HG03159 (cell line): ENCODE data around the gene ETFA.

ENCODE experiments used
- ATAC-seq: cut with Tn5 transposase; IDR thresholded peaks from one replicate; pipeline ENCODE4 v1.9.1; 2021; ENCODE audit warnings: mild to moderate bottlenecking, moderate library complexity; ENCODE audit not compliant: unreplicated experiment

Gene ETFA

DNA sequence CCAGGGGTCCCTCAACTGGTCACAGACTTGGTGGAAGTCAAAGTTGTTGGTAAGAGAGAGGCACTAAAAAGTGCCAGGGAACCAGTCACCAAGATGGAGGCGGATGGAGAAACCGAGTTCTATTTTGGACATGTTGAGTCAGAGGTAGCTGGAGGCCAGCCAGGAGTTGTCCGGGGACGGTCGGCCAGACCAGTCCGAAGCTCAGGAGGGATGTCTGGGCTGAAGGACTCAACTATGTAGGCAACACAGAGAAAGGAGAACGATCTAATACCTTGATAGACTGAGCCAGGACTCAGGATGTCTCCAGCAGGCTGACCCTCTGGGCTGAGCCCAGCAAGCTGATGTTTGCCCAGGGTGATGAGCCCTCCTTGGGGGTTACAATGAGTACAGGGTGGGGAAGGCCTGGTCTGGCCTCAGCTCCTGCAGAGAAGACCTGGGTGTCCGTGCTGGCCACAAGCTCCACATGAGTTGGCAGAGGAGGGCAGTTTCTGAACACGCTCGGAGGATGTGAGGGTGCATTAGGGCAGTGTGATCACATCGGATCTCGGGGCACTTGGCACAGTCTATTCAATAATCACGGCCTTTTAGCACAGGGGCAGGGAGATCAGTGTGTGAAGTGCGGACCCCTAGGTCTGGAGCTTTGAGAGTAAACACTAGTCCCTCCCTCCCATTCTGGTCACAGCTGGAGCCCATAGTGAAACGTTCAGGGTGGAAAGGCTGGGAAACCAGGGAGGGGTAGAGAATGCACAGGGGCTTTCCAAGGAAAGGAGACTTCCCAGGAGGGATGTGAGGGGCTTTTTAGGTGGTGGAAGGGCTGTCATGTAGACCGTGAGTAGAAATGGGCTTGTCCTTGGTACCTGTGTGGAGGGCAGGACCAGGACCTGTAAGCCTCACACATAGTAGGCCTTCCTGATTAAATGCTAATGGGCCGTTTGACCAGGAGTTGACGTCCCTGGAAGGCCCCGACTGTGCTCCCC lies 111.9 kb downstream of the ETFA start:
- ATAC-seq, result no peak

DNA sequence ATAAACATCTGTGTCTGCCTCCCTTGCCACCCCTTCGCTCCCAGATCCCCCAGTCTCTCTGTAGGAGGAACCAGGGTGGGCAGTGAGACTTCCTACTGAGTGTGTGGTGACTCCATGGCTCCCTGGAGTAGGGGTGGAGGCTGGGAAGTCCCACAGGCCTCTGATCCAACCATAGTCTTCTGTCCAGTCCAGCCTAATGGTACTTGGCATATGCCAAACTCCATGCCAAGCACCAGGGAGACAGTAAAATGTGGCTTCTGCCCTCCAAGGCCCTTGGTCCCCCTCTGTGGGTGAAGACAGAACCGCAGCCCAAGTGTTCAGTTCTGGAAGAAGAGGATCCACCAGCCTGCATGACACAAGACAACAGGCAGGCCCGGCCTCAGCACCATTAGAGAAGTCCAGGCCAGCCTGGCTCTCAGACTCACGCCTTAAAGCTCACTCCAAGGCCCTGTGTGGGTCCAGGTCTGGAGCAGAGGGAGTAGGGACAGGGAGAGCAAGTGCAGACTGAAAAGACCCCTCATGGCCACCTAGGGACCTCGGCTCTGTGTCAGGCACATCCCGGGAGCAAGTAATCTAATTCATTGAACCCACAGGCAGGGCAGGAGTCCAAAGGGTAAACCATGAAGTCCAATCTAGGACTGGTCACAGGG lies 112.7 kb downstream of the ETFA start:
- no peak for ATAC-seq

DNA sequence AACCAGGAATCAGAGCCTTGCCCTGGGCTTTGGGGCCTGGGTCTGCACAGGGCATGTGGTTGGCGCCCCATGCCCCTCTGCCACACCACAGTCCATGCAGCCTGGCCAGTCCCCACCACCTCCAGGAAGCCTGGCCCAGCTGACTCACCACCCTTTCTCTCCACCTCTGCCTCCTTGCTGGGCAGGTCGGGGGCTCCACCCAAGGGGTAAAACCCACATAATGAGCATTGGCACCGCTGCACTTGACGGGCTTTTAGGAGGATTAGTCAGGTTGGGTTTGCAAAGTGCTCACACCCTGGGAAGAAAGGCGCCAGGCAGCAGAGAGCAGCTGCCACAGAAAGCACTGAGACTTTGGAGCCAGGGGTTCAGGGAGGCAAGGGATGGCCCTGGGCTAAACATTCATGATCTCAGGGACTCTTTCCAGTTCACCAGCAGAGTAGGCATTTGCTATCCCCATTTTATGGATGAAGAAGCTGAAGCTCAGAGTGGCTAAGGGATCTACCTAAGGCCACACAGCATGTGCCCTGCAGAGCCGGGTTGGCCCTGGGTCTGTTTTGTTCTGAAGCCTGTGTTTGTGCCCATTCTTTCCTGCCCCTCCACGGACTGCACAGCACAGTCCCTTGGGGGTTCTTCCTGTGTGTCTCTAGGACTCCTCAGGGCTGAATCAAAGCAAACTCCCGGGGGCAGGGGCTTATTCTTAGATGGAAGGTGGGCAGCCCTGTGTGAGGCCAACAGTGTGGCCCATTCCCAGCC lies 113.4 kb downstream of the ETFA start:
- no peak for ATAC-seq

DNA sequence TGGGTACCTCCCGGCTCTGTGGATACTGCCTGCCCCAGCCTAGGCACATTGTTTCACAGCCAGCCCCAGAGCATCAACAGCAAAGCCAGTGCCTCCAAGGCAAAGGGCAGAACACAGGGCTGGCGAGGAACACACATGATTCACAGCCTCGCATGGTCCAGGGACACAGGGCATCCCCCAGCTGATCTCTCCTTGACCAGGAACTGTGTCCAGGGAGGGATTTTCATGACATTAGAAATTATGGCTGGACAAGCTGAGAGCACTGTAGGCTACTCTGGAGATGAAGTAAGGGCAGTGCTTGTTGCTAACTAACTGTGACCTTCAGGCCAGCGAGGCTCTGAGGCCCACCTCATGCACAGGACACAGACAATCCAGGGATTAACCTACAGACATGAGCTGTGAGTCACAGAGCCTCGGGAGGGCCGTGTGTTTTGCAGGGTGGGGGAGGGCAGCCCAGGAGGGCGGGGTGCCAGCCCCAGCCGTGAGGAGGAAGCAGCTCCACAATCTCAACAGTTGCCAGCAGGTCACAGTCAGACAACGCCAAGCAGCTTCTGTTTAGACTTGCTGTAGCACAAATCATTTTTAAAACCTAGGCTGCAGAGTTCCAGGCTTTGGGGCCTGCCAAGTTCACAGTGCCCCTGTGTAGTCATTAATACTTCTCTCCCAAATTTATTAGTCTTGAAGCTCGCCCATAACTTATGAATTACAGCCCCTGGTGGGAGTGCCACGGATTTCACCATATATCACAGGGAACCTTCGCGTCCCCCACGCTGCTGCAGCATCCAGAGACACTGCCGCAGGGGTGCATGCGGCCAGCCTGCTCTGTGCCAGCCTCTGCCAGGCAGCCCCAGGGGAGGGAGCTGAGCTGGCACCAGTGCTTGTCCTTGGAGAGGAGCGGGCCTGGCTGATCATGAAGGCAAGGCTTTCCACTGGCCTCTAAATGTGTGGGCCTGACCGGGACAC lies 114.7 kb downstream of the ETFA start:
- no peak for ATAC-seq

DNA sequence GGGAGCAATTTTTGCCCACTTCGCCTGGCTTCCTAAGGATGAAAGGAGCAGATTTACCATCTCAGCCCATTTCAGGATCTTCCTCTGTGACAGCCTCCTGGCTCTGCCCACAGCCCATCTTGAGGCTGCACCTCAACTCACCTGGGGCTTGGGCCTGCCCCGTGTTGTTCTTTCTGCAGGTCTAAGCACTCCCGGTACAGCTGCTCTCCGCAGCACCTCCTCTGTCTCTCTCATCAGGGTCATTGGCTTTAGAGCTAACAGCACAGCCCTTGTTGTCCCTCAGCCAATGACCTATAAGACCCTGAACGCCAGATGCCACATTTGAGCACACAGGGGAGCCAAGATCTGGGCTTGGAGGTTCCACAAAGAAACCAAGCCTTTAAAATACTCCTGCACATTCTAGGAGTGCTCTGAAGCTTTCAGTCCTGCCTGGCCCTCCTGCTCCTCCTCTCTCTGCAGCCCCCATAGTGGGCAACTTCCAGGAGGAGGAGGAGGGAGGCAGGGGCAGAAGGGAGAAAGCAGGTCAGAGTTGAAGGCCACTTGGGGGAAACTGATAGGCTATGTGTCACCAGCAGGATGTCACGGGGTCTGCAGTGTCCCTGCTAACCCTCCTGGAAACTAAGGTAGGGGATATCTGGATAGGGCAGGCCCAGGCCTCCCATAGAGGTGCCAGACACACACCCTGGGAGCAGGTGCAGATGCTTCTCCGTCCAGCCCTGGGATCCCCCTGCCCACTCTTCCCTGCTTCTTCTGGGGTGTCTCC lies 115.6 kb downstream of the ETFA start:
- ATAC-seq, result no peak

DNA sequence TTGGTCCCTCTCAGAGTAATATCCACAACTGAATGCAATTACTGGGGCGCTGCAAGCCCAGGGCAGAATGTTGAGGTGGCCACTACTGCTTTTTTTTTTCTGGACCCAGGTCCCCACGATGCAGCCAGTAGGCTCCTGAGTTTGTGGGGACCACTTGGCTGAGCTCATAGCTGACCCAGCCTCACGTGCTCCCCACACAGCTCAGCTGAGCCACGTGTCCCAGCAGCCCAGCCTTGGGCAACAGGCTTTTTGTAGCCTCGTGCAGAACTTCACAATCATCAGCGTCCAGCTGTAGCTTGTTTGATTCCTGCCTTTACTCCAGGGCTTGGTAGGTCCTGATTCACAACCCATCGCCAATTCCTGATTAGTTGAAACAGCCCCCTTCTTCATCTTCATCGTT lies 117.3 kb downstream of the ETFA start:
- no peak for ATAC-seq

DNA sequence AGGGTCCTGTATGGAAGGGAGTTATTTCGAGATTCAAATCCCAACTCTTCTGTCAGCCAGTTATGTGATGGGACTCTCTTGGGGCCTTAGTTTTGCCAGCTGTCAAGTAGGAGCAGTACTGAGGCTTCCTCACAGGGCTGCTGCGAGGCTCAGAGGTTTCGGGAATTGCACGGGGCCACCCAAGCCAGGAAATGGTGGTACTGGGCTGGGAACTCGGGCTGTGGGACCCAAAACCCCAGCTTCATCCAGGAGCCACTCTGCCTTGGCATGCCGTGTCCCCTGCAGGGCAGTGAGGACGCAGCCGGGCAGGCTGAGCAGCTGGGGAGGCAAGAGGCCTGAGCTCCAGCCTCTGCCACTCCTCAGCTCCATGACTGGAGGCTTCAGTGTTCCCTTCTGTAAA lies 118.6 kb downstream of the ETFA start:
- ATAC-seq, result no peak

DNA sequence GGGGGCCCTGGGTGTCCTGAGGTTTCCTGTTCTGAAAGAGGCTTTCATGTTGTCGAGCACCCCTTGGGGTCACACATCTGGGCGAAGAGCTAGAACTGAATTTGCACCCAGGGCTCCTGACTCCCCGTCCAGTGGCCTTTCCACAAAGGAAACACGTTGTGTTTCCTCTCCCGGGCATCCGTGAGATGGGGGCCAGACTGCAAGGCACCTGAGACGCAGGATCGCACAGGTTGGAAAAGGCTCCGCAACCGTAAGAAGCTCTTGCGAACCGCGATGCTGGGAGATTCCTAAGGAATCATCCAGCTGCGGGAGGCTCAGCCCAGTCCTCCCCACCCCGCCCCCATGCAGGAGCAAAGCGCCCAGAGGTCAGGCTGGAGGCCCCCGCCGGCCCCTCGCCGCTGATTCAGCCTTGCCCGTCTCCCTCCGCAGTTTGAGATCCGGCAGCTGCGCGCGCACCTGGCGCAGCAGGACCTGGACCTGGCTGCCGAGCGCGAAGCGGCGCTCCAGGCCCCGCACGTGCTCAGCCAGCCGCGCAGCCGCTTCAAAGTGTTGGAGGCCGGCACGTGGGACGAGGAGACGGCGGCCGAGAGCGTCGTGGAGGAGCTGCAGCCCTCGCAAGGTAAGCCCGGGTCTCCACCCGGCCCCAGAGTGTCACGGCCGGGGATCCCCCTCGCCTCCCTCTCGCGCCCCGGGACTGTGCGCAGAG lies 119.6 kb downstream of the ETFA start:
- no peak for ATAC-seq

DNA sequence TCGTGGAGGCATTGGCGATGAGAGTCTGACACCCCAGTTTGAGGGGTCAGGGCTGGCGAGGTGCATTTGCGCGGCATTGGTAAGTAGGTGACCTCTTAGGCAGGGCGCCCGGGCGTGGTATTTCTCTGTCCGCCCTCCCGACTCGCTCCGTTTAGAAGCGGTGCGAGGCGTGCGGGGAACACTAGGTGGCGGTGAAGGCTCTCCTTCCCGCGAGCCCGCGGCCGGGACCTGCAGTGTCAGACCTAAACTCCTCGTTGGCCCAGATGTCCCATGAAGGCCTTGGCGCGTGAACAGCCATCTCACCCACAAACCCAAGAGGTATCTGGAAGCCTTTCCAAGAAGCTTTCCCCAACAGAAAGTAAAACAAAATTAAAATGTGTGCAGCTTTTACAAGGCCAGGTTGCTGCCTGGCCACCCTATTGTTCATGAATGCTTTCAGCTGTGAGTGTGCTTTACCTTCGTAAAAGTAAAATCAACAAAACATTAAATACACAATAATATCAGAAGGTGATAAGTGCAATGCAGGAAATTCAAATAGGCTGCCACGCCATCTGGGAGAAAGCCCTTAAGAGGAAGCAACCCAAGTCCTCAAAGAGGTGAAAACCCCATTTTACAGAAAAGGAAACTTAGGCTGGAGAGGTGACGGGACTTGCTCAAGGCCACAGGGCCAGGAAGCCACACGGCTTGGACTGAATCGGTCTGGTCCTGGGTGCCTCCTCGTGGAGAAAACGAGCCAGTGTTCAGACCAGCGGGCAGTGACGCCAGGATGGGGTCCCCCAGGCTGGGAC lies 120.3 kb downstream of the ETFA start:
- ATAC-seq, result peak; percentile 80

DNA sequence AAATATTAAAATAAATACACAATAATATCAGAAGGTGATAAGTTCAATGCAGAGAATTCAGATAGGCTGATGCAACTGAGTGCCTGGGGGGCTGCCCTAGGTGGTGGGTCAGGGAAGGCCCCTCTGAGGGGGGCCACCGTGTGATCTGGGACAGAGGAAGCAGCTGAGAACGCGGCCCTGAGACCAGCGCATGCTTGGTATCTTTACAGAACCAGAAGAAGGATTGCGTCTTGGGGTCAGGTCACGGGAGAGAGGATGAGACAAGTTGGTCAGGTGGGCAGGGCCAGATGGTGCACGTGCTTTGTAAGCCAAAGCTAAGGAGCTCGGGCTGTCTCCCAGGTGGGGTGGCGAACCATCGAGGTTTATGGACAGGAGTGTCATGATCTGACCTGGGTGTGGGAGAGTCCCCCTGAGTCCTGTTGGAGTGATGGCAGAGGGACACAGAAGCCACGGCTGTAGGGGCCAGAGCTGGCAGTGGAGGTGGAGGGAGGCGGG lies 121.2 kb downstream of the ETFA start:
- no peak for ATAC-seq

DNA sequence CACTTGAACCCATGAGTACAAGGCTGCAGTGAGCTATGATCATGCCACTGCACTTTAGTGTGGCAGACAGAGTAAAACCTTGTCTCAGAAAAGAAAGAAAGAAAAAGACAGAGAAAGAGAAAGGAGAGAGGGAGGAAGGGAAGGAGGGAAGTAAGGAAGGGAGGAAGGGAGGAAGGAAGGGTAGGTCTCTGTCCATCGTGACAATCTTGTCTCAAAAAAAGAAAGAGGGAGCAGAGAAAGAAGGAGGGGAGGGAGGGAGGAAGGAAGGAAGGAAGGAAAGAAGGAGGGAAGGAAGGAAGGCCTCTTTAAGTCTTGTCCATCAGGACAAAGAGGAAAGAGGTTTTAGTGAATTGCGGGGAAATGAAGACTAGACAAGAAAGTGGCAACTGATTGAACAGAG lies 122.2 kb downstream of the ETFA start:
- no peak for ATAC-seq

DNA sequence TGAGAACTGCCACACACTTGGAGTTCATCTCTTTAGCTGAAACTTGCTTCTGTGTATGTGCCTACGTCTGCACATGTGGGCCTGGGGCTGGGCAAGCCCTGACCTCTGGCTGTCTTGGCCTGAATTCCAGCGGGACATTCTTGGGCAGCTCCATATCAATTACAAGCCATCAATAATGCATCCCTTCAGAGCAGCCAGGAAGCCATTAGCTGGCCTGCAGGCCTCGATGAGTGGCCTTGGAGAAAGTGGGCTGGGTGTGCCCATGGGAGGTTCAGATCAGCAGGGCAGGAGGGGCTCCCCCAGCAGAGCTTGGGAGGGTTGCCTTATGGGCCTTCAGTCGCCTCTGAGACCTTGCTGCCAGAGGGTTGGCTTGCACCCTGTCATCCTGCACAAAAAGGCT lies 124.1 kb downstream of the ETFA start:
- ATAC-seq, result no peak

DNA sequence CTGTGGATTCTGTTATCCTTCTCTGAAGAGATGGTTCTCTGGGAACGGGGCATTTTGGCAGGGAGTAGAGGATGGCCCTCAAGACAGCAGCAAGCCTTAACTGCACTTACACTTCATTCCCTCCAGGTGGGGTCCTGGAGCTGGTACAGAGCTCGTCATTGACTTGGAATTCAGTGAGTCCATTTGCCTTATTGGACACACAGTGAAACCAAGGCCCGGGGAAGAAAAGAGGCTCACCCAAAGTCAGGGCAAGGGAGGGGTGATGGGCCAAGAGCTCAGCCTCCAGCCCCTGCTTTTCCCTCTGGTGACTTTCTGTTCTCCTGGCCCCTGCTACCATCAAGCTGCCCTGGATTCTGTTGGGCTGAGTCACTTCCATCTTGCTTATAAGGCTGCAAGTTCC lies 125.6 kb downstream of the ETFA start:
- ATAC-seq, result no peak

DNA sequence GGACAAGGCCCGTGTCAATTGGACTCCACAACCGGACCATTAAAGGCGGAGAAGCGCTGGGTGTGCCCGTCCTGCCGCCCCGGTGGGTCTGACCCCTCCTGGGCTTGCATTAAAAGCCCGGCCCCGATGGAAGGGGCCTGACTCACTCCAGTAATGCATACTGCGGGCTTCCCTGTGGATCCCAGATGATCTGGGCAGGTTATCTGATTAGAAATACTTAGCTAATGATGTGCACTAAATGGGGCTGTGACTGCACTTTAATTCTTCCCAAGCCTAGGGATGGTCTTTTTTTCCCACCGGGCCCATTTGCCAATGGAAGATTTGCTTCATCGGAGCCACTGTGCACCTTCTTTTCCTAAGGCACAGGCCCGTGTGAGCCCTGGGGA lies 126.6 kb downstream of the ETFA start:
- ATAC-seq, result no peak

DNA sequence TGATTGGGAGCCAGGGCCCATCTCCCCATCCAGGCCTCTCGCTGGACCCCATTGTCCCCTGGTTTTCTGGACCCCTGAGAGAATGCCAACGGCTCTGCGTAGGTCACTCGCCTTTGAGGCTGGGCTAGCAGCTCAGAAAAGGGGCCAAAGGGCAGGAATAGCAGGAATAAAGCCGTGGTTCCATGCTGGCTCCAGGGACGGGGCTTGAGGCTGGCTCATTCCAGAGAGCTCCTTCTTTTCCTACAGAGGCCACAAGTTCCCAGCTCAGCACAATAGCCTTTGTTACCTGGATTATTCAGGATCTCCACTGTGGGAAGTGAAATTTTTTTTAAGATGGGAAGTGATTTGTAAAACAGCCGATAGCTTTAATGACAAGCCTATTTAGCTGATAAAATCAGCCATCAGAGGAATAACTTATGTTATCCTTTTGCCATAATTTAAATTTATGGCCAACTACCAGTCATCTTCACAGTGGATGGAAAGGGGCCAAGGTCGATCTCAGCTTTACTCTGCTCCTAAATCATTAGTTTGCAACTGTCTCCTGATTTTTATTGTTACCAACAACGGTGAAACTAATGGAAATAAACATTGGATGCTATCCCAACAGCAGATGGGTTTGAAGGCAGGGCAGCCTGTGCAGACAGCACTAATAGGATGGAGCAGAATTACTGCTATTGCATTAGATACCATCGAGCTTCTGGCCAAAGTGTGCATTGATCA lies 127.2 kb downstream of the ETFA start:
- no peak for ATAC-seq

DNA sequence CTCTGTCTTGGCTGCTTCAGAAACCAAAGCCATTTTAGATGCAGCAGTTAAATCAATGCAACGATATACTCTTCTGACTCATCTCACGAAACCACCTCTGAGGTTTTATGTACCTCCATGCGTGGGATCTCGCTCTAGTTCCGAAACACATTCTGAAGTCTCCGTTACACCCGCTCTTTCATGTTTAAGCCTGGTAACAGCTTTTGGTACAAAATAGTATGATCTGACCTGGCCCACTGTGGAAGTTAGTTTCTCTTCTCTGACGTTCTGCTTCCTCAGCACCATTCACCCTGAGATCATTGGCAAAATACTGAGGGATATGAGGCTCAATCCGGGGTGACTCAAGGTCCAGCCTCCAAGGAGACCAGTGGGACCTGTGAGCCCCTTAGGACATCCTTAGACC lies 129.6 kb downstream of the ETFA start:
- ATAC-seq, result no peak

DNA sequence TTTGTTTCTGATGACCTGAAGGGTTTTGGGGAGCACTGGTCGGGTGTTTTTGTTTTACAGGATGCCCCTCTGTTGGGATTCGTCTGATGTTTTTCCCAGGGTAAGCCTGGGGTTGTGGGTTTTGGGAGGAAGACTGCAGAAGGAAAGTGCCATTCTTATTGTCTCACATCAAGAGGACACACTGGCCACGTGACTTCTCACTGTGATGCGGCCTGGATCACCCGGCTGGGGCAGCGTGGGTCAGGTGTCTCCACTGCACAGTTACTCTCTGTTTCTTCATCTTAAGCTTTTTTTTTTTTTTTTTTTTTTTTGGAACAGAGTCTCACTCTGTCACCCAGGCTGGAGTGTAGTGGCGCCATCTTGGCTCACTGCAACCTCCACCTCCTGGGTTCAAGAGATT lies 130.9 kb downstream of the ETFA start:
- ATAC-seq, result no peak

DNA sequence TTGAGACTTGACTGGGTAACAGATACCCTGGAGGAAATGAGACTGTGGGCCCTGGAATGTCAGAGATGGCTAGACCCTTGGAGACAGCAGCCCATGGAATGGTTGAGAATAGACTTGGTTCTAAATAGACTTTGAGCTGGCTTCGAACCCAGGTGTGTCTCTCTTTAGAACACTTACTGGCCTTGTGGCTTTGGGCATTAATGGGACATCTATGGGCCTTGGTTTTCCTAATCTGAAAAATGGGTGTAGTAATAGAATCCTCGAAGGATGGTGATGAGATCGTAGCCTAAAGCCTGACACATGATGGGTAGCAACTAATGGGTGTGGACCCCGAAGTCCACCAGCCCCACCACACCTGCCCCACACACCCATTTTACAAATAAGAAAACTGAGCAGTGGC lies 132.2 kb downstream of the ETFA start:
- no peak for ATAC-seq
